Measurements from ENCODE around the gene GBP3. TPM values are rescaled to one million over a fixed set of nuclear protein-coding genes. Genes with fewer than 3 reads are reported as not detected.
"Not testable (repeated sequence)": the region's sequence is repeated elsewhere in the genome, so short reads cannot be mapped to it uniquely, and the experiment has no call there.

Gene GBP3
- total RNA-seq, 4 donors from 2014 or later: 5.4 to 102 (median 55.2) TPM

GRCh38 chr1:89008511-89008910 lies 14.2 kb downstream of the GBP3 start:
- no peaks in the 10 kb centered on the region for H3K4me1 ChIP-seq
- intact Hi-C loops (cut with DNase I; ENCODE audit: low total_unique reads) (no loop called here), in situ Hi-C loops (cut with MboI; ENCODE audit: low pct_ligation_motif_present in 1 of 4, low pct_unique_long_range_greater_than_20kb in 1 of 4, low sequenced_read_pairs in 3 of 4) (loop anchor here in 1 of 4 donors (25.0 kb wide), 1 partner anchor 354 kb away; the partner anchor contains the start of gene GBP6)
- H3K36me3 ChIP-seq: peaks cover 0 to 81% (median 20%) of the 10 kb centered on the region in 4 donors
- no peaks in the 10 kb centered on the region for H3K9me3 ChIP-seq
- 63 to 72% methylated on average over 4 of the region's 4 CpGs for WGBS, 2 donors (ENCODE audit: low coverage in 1 of 2)
- TF ChIP-seq CTCF (IDR thresholded peaks at IDR 0.05): no peak
- no peak for TF ChIP-seq POLR2AphosphoS5 (IDR thresholded peaks at IDR 0.05)
- TF ChIP-seq EP300 (IDR thresholded peaks at IDR 0.05; ENCODE audit: low read depth): no peak
- no peak for TF ChIP-seq POLR2A (IDR thresholded peaks at IDR 0.05)
- no peak for DNase-seq
- H3K27ac ChIP-seq: no peak overlapping the region
- no peak overlapping the region for H3K4me3 ChIP-seq
- H3K27me3 ChIP-seq: no peaks in the 10 kb centered on the region

GRCh38 chr1:89005286-89006151 lies 17.1 kb downstream of the GBP3 start:
- H3K9me3 ChIP-seq: no peaks in the 10 kb centered on the region
- 86 to 91% methylated on average over 1 to 9 of the region's 9 CpGs for WGBS, 2 donors (ENCODE audit: low coverage in 1 of 2)
- in situ Hi-C loops (cut with MboI; ENCODE audit: low pct_ligation_motif_present in 1 of 4, low pct_unique_long_range_greater_than_20kb in 1 of 4, low sequenced_read_pairs in 3 of 4): loop anchor here in 1 of 4 donors (25.0 kb wide), 1 partner anchor 357 kb away; the partner anchor contains the start of gene GBP6
- H3K4me3 ChIP-seq: no peak overlapping the region
- TF ChIP-seq POLR2A (IDR thresholded peaks at IDR 0.05): no peak
- no peak for TF ChIP-seq CTCF (IDR thresholded peaks at IDR 0.05)
- no peak for TF ChIP-seq EP300 (IDR thresholded peaks at IDR 0.05; ENCODE audit: low read depth)
- TF ChIP-seq POLR2AphosphoS5 (IDR thresholded peaks at IDR 0.05): no peak
- H3K27me3 ChIP-seq: no peaks in the 10 kb centered on the region
- peak; percentile 30 for DNase-seq
- no peak overlapping the region for H3K27ac ChIP-seq
- intact Hi-C loops (cut with DNase I; ENCODE audit: low total_unique reads): no loop called here
- H3K4me1 ChIP-seq: no peaks in the 10 kb centered on the region
- H3K36me3 ChIP-seq: peaks cover 0 to 53% (median 12%) of the 10 kb centered on the region in 4 donors

- peaks cover 0 to 23% (median 3%) of the 10 kb centered on the region in 4 donors for H3K36me3 ChIP-seq
- intact Hi-C loops (cut with DNase I; ENCODE audit: low total_unique reads); H3K4me3 ChIP-seq; H3K4me1 ChIP-seq; H3K27me3 ChIP-seq; DNase-seq; H3K9me3 ChIP-seq; H3K27ac ChIP-seq: not testable (repeated sequence)
- in situ Hi-C loops (cut with MboI; ENCODE audit: low pct_ligation_motif_present in 1 of 4, low pct_unique_long_range_greater_than_20kb in 1 of 4, low sequenced_read_pairs in 3 of 4): loop anchor here in 2 of 4 donors (5.0 to 25.0 kb wide), 2 partner anchors 360 kb away; partner anchors contain the start of gene GBP6 (in 2 of the 2)
These were observed 20.5 kb downstream of the GBP3 start for GRCh38 chr1:89002176-89002575.

- no peaks in the 10 kb centered on the region for H3K9me3 ChIP-seq
- no peak overlapping the region for H3K4me3 ChIP-seq
- intact Hi-C loops (cut with DNase I; ENCODE audit: low total_unique reads): no loop called here
- H3K27me3 ChIP-seq: no peaks in the 10 kb centered on the region
- in situ Hi-C loops (cut with MboI; ENCODE audit: low pct_ligation_motif_present in 1 of 4, low pct_unique_long_range_greater_than_20kb in 1 of 4, low sequenced_read_pairs in 3 of 4): loop anchor here in 2 of 4 donors (5.0 to 25.0 kb wide), 2 partner anchors 361 kb away; partner anchors contain the start of gene GBP6 (in 2 of the 2)
- H3K36me3 ChIP-seq: peaks cover 0 to 17% (median 3%) of the 10 kb centered on the region in 4 donors
- TF ChIP-seq CTCF (IDR thresholded peaks at IDR 0.05) (no peak), POLR2A (IDR thresholded peaks at IDR 0.05) (no peak), EP300 (IDR thresholded peaks at IDR 0.05; ENCODE audit: low read depth) (no peak)
- H3K4me1 ChIP-seq: no peaks in the 10 kb centered on the region
- DNase-seq: no peak
- H3K27ac ChIP-seq: no peak overlapping the region
These were observed 21.2 kb downstream of the GBP3 start for GRCh38 chr1:89001510-89001909.
